Lower lobe of right lung (tissue), 2 donors: ENCODE measurements around the gene GLIS1. TPM values are rescaled to one million over a fixed set of nuclear protein-coding genes. Genes with fewer than 3 reads are reported as not detected.

ENCODE experiments used
- ATAC-seq, 2 donors: fragments of 200-7000 bp; cut with Tn5 transposase; one replicate each; pipeline ENCODE4 v1.9.1; 2020 to 2022; ENCODE audit warnings: mild to moderate bottlenecking in 2 of 2, moderate library complexity in 2 of 2
- DNase-seq: peaks from one replicate; pipeline ENCODE4 v3.0.0-alpha.2; 2020
- H3K27ac ChIP-seq: fragments of 200-600 bp; one replicate; pipeline ENCODE4 v1.8.0; 2022
- H3K27me3 ChIP-seq: fragments of 200-600 bp; one replicate; pipeline ENCODE4 v1.8.0; 2022; ENCODE audit warnings: low read depth
- H3K36me3 ChIP-seq: fragments of 200-600 bp; one replicate; pipeline ENCODE4 v1.8.0; 2022; ENCODE audit warnings: mild to moderate bottlenecking
- H3K4me1 ChIP-seq: fragments of 200-600 bp; one replicate; pipeline ENCODE4 v1.8.0; 2022
- H3K4me3 ChIP-seq: fragments of 200-600 bp; one replicate; pipeline ENCODE4 v1.8.0; 2022; ENCODE audit warnings: mild to moderate bottlenecking
- H3K9me3 ChIP-seq: fragments of 200-600 bp; one replicate; pipeline ENCODE4 v1.8.0; 2022
- CTCF ChIP-seq: fragments of 200-600 bp; IDR thresholded peaks from one replicate; pipeline ENCODE4 v1.8.0; 2022; ENCODE audit warnings: antibody characterized with exemption, mild to moderate bottlenecking
- intact Hi-C: fragments of 100-400 bp; cut with DNase I; formaldehyde crosslinking; loops from one replicate; pipeline ENCODE4 v1.11.0; 2022
- total RNA-seq: library from RNA; stranded (reverse); fragmentation: NEBNext Ultra II Directional; extraction: Animal tissue kit (Norgen Biotek cat#: 25700); gene quantifications from one replicate; pipeline ENCODE4 v1.2.1, GENCODE V29; 2021
- donor health status: DM: no; HTN: yes; CAD: no; lungs with severe emphysema.

GLIS1 gene
- total RNA-seq, 1 donor from 2014 or later: not detected

DNA sequence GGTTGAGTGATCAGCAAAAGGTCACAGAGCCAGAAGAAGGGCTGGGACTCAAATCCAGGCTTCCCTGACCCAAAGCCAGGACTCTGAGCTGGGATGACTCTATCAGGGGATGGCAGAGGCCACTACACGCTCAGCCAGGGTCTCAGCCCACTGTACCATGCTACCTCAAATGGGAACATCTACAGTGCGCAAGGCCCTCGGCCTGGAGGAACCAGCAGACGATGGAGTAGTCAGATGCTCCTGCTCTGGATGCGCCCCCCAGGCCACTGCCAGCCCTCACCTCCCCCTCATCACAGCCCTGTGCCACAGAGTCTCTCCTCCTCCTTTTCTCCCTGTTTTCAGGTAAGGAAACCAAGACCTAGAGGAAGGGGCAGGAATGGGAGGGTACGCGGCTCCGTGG lies 39.0 kb downstream of the GLIS1 start:
- no peaks in the 10 kb centered on the region for H3K27me3 ChIP-seq
- DNase-seq: no peak

GRCh38 chr1:53698384-53698980 lies 40.5 kb downstream of the GLIS1 start:
- no peaks in the 10 kb centered on the region for H3K36me3 ChIP-seq
- H3K27me3 ChIP-seq: no peaks in the 10 kb centered on the region
- intact Hi-C loops: no loop called here
- H3K4me3 ChIP-seq: no peak overlapping the region
- ATAC-seq: no peak
- DNase-seq: no peak
- no peak for TF ChIP-seq CTCF
- H3K9me3 ChIP-seq: no peaks in the 10 kb centered on the region
- no peak overlapping the region for H3K27ac ChIP-seq
- no peaks in the 10 kb centered on the region for H3K4me1 ChIP-seq

More for the DNA sequence above, 39.0 kb downstream of the GLIS1 start:
- no peak for ATAC-seq
- Histone ChIP-seq H3K4me3 (no peak overlapping the region), H3K9me3 (no peaks in the 10 kb centered on the region), H3K27ac (no peak overlapping the region), H3K4me1 (no peaks in the 10 kb centered on the region), H3K36me3 (no peaks in the 10 kb centered on the region)
- no peak for TF ChIP-seq CTCF
- intact Hi-C loops: no loop called here

- DNase-seq: no peak
Observed at GRCh38 chr1:53697721-53698383, 41.1 kb downstream of the GLIS1 start.

DNA sequence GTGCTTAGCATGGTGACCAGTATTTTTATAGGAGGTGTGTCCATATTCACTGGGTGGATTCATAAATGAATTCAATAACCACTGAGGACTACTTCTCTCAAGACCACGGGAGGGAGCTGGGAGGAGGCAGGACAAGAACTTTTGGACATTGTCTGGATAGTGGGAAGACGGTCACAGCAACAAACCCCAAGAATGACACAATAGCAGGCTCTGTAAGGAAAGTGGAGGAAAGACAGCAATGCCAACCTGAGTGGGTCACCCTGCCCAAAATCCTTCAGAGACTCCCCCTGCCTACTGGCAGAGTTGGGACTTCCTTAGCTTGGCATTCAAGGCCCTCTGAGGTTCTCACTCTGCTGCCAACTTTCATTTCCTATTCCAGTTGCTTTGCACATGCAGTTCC lies 42.0 kb downstream of the GLIS1 start:
- H3K9me3 ChIP-seq: no peaks in the 10 kb centered on the region
- ATAC-seq (no peak), DNase-seq (no peak)
- no peak overlapping the region for H3K27ac ChIP-seq
- TF ChIP-seq CTCF: no peak
- H3K4me1 ChIP-seq: no peaks in the 10 kb centered on the region
- intact Hi-C loops: no loop called here
- H3K36me3 ChIP-seq: no peaks in the 10 kb centered on the region
- no peaks in the 10 kb centered on the region for H3K27me3 ChIP-seq
- H3K4me3 ChIP-seq: no peak overlapping the region

More at GRCh38 chr1:53697721-53698383, 41.1 kb downstream of the GLIS1 start:
- intact Hi-C loops: no loop called here
- no peaks in the 10 kb centered on the region for H3K36me3 ChIP-seq
- H3K4me3 ChIP-seq: no peak overlapping the region
- no peak overlapping the region for H3K27ac ChIP-seq
- H3K9me3 ChIP-seq: no peaks in the 10 kb centered on the region
- H3K27me3 ChIP-seq: no peaks in the 10 kb centered on the region
- H3K4me1 ChIP-seq: no peaks in the 10 kb centered on the region
- ATAC-seq: no peak
- TF ChIP-seq CTCF: no peak

DNA sequence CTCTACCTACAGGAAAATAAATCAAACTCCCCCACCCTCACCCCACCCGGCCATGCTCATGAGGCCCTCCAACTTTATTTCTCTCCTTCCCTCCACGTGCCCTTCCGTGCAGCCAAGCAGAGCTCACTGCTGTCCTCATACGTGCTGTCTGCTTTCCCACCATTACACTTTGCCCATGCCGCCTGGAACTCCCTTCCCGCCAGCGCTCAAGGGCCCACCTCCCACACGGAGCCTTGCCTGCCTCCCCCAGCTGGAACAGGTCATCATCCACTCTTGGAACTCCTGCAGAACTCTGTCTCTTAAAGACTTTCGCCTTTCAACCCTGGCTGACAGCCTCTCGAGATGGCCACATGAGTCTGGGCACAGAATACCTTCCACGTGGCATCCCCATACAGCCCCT lies 42.4 kb downstream of the GLIS1 start:
- no peak for DNase-seq
- no peak overlapping the region for H3K4me3 ChIP-seq
- H3K4me1 ChIP-seq: no peaks in the 10 kb centered on the region
- H3K36me3 ChIP-seq: no peaks in the 10 kb centered on the region
- intact Hi-C loops: no loop called here
- ATAC-seq: no peak
- no peaks in the 10 kb centered on the region for H3K9me3 ChIP-seq
- TF ChIP-seq CTCF: no peak
- no peaks in the 10 kb centered on the region for H3K27me3 ChIP-seq
- H3K27ac ChIP-seq: no peak overlapping the region
